Inflammatory macrophage (primary cell): Measurements from ENCODE around the gene CRYGD.

Experiments used
- DNase-seq, 2 donors: peaks; one replicate each; pipeline ENCODE4 v3.0.0-alpha.2; 2020 to 2022

CRYGD gene

DNA sequence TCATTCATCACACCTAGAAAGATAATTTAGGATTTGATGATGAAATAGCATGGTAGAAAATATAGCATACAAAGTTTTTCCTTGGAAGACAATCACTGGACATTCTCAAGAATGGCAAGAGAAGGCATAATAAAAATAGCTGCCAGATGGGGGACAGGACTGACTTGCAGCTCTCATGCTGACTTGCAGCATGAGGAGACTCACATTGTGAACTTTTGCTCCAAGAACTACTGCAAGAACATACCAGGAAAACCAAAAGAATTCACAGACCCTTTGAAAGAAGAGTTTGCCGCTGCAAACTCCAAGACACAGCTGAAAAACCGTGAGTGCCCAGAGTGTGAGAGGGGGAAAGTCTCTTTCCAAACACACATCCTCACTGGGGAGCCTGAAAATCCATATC is 47.0 kb downstream of the CRYGD start:
- no peak for DNase-seq

GRCh38 chr2:208074610-208075356 is 49.5 kb downstream of the CRYGD start:
- no peak for DNase-seq

- peak; percentile 59 to 72 for DNase-seq
Observed at GRCh38 chr2:208072250-208072892, 52.0 kb downstream of the CRYGD start.
